AG08395 (cell line): ENCODE results near the gene IQGAP2.
"Not testable (repeated sequence)": the region's sequence is repeated elsewhere in the genome, so short reads cannot be mapped to it uniquely, and the experiment has no call there.

Experiments used
- DNase-seq: peaks from one replicate; pipeline ENCODE4 v3.0.0; 2012; ENCODE audit warnings: mixed read lengths, low spot score

Gene IQGAP2

DNA sequence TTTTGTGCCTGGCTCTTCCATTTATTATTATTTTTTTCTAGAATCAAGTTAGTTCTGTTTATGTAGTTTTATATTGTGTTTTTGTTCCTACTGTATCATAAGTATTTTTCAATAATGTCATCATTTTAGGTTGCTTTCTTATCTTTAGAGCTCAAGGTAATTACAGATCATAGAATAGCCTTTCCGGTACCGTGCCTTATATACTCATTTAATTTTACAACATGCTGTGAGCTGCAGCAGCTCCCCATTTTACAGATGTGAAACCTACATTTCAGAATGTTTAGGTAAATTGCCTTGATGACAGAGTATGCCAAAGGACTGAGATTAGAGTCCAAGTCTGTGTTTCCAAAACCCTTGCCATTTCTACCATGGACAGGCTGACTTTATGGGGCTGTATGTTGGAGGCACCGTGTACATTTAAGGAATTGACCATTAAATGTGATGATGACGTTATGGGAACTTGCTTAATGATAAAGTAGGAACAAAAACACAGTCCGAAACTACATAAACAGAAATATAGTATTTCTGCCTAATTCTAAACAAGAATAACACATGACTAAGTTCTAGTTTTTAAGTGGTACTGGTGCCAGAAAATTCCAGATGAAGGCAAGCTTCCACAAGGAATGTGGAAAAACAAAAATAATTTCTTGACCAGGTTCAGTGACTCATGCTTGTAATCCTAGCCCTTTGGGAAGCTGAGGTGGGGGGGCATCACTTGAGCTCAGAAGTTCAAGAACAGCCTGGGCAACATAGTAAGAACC is 97.7 kb downstream of the IQGAP2 start:
- DNase-seq, result no peak

DNA sequence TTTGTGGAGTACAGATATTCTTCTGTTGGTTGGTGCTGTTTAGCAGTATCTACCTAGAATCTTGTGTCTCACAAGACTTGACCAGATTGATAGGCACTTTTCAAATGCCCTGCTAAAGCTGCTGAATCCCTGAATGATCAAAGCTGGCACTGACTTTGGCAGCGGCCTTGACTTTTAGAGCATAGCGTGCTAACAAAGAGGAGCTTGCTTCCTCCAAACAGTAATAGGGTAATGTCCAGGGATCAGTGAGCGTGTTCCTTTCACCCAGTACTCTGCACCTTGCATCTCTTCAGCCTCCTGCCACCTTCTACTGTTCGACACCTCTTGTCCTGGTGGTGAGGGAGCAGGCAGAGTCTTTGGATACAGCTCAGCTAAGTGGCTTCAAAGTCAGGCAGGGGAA is 100.8 kb downstream of the IQGAP2 start:
- DNase-seq, result no peak

DNA sequence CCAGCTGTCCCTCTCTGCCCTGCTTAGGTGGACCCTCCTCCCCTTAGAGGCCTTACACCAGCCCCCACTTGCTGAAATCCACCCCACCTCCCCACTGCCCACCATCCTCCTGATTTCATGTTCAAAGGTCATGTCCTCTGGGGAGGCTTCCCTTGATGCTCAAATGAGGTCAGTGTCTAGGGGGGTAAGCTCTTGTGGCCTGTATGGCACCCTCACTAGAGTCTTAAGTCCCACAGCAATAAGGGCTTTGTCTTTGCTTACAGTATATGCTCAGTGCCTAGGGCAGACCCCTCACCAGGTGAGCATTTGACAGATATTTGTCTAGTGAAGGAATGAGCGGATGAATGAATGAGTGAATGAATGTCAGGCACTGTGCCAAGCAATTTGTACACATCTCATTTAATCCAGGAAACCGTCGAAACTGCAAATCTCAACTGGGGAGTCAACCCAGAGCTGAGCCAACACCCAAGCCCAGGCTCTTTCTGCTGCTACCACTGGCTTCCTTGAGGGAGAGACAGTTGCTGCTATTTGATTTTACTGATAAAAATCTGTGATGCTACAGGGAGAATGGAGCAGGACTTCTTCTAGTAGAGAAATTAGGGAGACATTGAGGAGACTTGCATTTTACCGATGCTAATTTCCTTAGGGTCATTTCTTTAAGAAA is 101.9 kb downstream of the IQGAP2 start:
- DNase-seq, result no peak

DNA sequence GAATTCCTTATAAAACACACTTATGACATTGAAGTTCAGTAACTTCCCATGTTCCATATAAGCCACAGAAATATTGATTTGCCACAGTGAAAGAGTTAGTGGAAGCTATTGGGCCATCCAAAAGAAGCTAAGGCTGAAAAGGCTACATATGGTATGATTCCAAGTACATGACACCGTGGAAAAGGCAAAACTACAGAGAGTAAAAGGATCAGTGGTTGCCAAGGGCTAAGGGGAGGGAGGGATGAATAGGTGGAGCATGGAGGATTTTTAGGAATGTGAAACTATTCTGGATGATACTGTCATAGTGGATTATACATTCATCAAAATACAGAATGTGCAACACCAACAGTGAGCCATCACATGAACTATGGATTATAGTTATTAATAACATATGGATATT is 110.4 kb downstream of the IQGAP2 start:
- DNase-seq, result no peak

DNA sequence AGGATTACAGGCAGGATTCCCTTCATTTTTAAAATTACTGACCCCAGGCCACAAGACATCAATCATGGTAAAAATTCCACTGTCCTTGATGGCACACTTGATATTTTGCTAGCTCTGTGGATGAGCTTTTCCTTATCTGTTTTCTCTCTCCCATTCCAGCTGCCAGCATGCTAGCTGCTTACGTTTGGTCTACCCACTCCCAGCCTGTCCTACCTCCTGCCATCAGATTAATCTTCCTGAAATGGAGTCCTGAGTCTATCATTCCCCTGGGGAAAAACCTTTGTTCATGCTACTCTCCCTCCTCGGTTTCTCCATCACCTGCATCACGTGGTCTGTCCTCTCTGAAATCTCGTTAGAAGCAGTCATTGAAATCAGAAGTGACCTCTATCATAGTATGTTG is 111.2 kb downstream of the IQGAP2 start:
- DNase-seq, result no peak

DNA sequence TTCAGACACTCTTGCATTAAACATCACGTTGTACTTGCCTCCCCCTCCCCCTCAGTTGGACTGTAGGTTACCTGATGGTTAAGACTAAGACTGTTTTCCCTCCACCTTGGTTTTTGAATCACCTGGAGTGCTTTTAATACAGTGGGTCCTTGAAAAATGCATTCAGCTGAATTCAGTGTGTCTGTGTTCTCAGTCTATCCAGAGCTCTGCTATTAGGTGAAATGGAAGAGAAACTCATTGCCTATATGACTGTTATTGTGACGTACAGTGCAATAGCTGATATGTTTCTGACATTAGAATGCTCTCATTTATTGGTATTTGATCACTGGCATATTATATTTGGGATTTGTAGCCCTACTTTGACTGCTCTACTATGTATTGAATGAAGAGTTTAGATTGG is 111.6 kb downstream of the IQGAP2 start:
- no peak for DNase-seq

DNA sequence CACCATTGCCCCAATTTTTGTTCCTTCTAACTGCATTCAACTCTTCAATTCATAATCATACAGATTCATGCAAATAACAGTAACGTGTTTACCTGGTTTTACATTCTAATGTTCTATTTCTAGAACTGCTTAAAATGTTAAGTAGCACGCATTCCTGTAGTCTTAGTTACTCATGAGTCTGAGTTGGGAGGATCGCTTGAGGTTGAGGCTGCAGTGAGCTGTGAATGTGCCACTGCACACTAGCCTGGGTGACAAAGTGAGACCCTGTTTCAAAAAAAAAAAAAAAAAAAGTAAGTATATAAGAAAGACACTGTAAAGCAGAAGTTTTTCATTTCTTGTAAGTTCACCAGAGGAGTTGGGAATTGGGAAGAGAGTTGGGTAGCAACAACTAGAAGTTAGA is 114.2 kb downstream of the IQGAP2 start:
- no peak for DNase-seq

DNA sequence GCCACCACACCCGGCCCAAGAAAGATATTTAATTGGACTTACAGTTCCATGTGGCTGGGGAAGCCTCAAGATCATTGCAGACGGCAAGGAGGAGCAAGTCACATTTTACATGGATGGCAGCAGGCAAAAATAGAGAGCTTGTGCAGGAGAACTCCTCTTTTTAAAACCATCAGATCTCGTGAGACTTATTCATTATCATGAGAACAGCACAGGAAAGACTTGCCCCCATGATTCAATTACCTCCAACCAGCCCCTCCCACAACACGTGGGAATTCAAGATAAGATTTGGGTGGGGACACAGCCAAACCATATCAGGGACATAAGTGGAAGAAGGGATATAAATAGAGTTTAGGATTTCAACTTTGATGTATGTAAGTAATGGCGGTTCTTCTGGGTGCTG is 115.2 kb downstream of the IQGAP2 start:
- DNase-seq, result not testable (repeated sequence)

DNA sequence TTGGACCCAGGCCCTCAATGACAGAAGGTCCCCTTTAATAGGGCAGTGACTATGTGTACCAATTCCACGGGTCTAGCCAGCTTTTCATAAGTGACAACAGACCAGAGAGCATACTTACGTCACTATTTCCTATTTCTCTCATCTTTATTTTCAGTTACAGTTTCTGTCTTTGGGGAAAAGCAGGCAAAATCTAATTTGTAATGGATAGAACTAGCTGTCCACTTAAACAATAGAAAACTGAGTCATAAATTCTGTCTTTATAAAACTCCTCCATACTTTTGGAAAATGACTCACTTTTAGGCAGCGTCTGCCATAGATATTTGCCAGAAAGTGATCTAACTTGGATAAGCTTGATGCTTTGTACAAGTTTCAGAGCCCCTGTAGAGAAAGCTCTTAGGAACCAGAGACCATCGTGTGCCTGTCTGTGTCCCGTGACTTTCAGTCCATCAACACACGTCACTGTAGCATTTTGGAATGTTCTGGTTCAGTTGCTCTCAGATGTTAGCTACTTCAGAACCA is 118.2 kb downstream of the IQGAP2 start:
- DNase-seq, result peak; percentile 39

DNA sequence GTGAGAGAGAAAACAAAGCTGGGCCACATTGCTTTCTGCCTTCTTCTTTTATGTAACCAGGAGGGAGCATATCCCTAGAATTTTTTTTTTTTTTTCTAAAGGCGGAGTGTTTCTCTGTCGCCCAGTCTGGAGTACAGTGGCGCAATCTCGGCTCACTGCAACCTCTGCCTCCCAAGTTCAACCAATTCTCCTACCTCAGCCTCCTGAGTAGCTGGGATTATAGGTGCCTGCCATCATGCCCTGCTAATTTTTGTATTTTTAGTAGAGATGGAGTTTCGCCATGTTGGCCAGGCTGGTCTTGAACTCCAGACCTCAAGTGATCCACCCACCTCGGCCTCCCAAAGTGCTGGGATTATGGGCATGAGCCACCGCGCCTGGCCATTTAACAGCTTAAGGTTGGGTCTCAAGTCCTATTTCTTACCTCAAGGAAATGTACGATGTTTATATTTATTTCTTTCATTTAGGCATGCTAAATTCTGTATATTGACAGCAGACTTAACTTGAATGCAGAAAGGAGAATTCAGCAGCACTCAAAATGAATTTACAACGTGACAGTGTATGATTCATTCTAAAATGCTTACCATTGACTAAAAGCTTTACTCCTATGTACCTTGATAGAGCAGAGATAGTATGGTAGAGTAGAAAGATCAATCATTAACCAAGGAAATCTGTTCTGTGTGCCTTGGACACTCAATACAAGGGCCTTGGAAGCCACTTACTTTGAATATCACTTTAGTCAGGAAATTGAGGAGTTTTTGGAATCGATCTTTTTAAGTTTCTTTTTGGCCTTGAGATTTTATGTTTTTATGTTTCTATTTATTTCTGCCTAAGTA is 119.2 kb downstream of the IQGAP2 start:
- no peak for DNase-seq

DNA sequence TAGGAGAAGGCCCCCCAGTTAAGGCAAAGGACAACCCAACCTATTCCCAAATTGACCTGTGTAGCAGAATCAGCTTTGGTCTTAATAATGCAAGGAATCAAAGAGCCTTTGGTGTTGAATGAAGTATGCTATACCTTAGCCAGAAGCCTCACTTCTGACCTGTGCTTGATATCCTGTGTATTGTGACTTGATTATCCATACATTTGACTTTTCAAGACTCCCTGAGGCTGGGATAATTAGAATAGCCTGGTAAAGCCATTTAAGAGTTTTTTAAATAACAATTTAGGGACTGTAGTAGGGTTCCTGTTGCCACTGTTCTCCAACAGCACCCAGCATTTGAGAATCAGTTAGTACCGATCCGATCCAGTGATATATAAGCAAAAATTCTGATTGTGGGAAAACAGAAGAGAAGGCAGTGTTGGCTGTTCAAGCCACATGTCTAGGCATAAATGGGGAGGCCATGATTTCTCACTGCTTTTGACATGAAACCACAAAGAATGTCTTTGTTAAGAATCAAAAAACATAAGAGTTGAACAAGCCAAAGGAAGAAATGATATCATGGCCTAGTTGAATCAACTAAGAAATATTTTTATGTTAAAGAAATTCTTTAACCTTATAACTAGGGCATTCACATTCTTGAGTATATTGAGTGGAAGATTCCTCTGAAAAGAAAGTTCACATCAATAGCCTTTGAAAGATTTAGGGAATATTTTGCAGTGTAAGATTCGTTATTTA is 121.2 kb downstream of the IQGAP2 start:
- no peak for DNase-seq

DNA sequence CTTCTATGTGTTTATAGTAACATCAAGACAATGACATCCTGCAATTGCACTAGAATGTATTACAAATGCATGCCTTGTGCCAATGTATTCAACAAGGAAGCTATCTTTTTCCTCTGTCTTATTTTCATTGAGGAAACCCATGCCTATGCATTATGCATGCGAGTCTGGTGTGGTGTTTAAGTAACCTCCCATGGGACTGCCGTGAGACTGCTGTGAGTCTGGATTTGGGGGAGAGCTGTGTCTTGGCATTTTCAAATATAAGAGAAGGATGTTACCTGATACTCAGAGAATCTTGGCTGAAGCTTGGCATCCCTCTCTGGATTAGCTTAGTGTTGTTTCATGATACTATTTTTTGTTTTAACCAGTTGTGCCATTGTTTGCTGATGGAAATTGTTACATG is 121.8 kb downstream of the IQGAP2 start:
- DNase-seq, result no peak

DNA sequence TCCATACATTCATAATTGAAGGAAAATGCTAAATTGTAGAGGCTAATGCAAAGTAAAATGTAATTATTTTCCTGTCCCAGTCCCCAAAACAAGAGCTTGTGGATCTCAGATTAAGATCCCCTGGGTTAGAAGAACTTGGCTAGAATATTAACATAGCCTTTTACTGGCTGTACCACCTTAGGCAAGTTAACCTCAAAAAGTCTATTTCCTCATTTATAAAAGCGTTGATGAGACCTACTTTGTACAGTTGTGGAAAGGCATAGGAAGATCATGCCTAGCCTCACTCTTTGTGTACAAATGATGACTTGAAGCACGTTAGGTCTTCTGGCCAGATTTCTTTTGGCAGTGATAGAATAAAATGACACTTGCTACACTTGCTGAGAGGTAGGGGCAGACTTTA is 122.9 kb downstream of the IQGAP2 start:
- DNase-seq, result no peak

DNA sequence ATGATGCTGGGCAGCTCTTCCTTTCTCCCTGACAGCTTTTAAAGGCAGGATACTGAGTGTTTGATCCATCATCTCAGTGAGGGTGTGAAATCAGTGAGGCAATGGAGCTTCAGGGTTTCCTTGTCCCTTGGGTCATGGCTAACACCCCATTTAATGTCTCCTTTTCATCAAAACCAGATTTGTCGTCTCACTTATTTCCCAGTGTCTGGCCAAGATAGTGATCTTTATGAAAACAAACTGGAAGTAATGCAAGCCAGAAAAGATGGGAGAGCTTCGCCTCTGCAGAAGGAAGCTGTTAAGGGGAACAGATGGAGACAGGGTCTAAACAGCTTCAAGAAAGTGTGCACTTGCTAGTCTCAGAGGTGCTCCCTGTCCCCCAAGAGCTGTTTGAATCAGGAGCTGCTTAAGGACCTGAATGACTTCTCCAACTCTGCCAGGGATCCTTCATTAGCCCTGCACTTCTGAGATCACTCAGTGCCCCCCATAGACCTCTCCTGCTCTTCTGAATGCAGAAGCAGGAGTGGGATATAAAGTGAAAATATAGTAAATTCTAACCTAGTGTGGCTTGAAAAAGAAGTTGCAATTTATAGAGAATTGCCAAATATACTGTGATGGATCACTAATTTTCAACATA is 124.0 kb downstream of the IQGAP2 start:
- DNase-seq, result no peak

DNA sequence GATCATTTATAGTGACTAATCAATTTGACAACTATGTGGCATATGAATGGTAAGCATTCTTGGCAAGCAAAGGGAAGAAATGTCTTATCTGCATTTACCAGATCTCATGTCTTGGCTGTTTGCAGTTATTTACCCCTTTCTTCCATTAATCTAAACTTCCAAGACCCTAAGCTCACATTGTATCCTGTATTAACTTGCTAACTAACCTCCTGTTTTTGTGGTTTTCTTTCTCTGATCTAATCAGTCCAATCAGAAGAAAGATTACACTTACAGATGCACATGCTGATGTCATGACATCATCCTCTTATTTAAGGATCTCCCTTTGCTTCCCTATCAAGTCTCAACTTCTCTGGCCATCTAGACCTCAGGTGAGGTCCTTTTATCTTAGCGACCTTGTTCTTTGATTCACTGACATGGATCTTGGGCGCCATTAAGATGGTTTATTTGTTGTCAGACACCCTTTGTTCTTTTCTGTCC is 124.6 kb downstream of the IQGAP2 start:
- no peak for DNase-seq

DNA sequence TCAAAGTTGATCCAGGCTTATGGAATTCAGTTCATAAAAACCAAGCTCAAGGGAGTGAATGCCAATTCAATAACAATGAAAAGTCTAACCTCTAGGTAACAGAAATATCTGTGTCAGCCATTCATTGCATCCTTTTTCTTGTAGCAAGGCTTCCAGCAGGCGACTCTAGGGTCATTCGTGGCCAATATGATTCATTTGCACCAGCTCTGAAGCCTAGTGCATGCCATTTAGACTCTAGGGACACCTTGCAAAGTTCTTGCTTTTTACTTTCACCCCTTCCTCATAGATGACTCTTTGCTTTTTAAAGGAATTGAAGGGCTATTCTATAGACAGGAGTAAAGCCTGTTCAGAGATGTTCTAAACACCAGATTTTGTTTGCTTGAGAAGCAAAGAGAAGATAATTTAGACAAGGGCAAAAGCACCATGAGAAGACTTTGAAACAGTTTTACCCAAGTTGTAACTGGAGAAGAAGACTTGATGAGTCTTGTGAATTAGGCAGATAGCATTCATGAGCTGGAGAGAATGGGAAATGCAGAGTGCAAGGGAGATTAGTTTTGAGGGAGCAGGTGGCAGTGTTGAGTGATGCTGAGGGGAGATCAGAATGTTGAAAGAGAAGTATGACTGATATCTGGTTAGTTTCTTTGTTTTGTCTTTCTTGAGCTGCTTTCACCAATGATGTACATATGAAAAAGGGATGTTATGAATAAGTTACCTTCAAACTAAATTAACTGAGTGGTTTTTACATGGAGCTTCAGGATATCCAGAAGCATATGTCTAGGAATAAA is 125.7 kb downstream of the IQGAP2 start:
- no peak for DNase-seq

DNA sequence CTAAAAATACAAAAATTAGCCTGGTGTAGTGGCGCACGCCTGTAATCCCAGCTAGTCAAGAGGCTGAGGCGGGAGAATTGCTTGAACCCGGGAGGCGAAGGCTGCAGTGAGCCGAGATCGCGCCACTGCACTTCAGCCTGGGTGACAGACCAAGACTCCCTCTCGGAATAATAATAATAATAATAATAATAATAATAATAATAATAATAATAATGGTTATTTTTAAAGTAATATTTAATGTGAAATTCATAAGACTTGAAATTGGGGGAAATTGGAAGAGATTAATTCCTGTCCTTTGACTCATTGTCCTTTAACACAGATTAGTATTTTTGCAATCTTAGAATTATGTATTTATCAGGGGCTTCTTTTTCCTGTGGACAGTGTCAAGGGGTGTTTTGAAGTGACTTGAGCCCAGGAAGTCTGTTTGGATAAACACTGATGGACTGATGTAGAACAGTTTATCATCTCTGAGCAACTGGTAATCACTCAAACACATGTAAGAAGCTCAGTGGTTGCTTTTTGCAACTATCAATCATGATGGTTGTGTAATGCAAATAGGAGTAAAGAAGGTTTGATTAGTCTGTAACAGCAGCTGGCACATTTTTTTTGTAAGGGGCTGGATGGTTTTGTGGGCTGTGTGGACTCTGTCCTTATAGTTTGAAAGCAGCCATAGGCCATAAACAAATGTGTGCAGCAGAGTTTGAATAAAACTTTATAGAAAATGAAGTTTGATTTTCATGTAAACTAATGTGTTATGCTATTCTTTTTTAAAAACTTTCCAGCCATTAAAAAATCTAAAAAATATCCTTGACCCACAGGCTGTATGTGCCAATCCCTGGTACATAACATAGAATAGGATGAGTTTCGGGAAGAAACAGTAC is 126.6 kb downstream of the IQGAP2 start:
- DNase-seq, result no peak

DNA sequence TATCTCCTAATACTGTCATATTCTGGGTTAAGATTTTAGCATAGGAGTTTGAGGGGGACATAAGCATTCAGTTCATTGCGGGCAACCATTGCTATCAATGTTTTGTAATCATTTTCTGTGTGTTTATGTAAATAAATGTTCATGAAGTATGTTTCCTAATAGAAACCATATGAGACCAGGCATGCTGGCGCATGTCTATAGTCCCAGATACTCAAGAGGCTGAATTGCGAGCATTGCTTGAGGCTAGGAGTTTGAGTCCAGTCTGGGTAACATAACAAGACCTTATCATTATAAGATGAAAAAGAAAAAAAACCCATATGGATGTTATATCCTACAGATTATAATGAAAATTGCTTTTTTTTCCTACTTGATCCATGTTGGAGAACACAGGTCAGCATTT is 129.0 kb downstream of the IQGAP2 start:
- DNase-seq, result no peak

DNA sequence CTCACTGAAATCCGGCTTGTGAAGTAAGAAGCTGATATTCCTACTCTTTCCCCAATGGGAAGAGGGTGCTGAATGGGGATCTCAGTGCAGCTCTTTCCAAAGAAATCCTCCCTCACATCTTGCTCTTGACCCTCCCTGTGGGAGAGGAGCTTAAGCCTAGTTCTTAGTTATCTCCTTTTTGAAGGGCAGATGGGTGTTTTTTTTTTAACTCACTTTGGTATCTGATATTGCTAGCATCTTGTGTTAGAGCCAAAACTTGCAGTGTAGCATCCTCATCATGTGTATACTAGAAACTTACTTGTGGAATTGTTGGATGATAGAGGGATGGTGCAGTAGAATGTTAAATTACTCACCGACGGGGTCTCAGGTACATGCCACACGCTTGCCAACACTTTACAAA is 129.9 kb downstream of the IQGAP2 start:
- DNase-seq, result no peak

DNA sequence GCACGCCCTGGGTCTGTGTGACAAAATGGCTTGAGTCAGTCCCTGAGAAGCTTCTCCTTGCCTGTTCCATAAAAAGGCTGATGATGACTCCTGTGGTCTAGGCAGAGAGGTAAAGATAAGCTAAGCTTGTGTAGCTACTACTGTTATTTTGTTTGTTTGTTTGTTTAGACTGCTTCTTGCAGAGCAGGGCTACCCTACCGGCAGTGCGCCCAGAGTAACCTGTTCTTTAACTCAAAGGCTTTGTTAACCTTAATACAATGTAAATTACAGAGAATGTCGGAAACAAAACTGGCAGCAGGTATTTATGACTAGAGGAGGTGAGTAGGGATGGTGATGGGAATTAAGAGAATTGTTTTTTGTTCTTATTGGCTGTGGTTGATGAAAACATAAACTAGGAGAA is 132.5 kb downstream of the IQGAP2 start:
- no peak for DNase-seq
